Prostate gland (tissue), 2 donors: ENCODE results near the gene ABCG5.

Source experiments
- POLR2A ChIP-seq: fragments of 450-650 bp; IDR thresholded peaks from one replicate; pipeline ENCODE4 v1.6.1; 2016; ENCODE audit warnings: antibody characterized with exemption, mild to moderate bottlenecking
- POLR2AphosphoS5 ChIP-seq: sonication (generic); formaldehyde crosslinking; IDR thresholded peaks from one replicate; pipeline ENCODE4 v1.6.1; 2017; ENCODE audit warnings: antibody characterized with exemption
- TF ChIP-seq, protein P1 (sequence below), 4 experiments: fragments of 200-600 bp in 2 of 4; fragments of 450-650 bp in 2 of 4; sonication (generic) in 2 of 4; IDR thresholded peaks; 1 replicate in 3 of 4; 2 replicates in 1 of 4; pipeline ENCODE4 v1.5.1; 2016 to 2019; ENCODE audit warnings: antibody characterized with exemption in 4 of 4, mild to moderate bottlenecking in 2 of 4, moderate library complexity in 2 of 4

DNA sequence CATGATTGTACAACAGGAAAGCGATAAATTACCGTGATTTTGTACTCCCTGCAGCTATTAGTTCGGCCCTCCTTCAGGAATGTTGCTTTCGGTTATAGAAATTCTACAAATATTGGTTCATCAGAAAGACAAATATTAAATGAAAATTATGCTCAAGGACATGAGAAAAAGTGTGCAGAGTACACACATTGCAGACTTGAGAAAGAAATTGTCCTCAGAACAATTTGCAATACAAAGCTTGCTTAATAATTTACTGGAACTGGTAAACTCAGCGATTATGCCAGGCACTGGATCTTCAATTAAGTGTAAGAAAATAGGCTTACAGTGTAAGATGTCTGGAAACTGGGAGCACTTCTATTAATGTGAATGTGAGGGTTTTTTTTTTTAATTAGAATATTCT is 46.0 kb upstream of the ABCG5 start:
- TF ChIP-seq, protein P1, sequence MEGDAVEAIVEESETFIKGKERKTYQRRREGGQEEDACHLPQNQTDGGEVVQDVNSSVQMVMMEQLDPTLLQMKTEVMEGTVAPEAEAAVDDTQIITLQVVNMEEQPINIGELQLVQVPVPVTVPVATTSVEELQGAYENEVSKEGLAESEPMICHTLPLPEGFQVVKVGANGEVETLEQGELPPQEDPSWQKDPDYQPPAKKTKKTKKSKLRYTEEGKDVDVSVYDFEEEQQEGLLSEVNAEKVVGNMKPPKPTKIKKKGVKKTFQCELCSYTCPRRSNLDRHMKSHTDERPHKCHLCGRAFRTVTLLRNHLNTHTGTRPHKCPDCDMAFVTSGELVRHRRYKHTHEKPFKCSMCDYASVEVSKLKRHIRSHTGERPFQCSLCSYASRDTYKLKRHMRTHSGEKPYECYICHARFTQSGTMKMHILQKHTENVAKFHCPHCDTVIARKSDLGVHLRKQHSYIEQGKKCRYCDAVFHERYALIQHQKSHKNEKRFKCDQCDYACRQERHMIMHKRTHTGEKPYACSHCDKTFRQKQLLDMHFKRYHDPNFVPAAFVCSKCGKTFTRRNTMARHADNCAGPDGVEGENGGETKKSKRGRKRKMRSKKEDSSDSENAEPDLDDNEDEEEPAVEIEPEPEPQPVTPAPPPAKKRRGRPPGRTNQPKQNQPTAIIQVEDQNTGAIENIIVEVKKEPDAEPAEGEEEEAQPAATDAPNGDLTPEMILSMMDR (IDR thresholded peaks at IDR 0.05): no peak
- TF ChIP-seq POLR2A (no peak), POLR2AphosphoS5 (no peak)
